Uterus (tissue), 2 donors: Measurements from ENCODE around the gene BCAR3.

Experiments
- CTCF ChIP-seq, 4 experiments: fragments of 200-600 bp in 2 of 4; fragments of 450-650 bp in 2 of 4; sonication (generic) in 2 of 4; IDR thresholded peaks; one replicate each; pipeline ENCODE4 v1.5.1; 2016 to 2019; ENCODE audit warnings: antibody characterized with exemption in 4 of 4, mild to moderate bottlenecking in 2 of 4, moderate library complexity in 1 of 4
- POLR2A ChIP-seq, 2 donors: fragments of 450-650 bp; IDR thresholded peaks; one replicate each; pipeline ENCODE4 v1.6.1; 2016; ENCODE audit warnings: antibody characterized with exemption in 2 of 2, mild to moderate bottlenecking in 1 of 2, moderate library complexity in 1 of 2

- TF ChIP-seq CTCF (IDR thresholded peaks at IDR 0.05) (no peak), POLR2A (IDR thresholded peaks at IDR 0.05) (no peak)
Observed at GRCh38 chr1:93669369-93669768, 12.3 kb downstream of the BCAR3 start.
